Gastroesophageal sphincter (tissue), 4 donors: Measurements from ENCODE around the gene CHRNA5. TPM values are rescaled to one million over a fixed set of nuclear protein-coding genes. Genes with fewer than 3 reads are reported as not detected.

ENCODE experiments used
- ATAC-seq: fragments of 150-250 bp; one replicate; pipeline ENCODE4 v1.9.1; 2016; ENCODE audit warnings: mild to moderate bottlenecking, moderate library complexity
- H3K27ac ChIP-seq, 4 donors: fragments of 200-600 bp; sonication (generic) in 3 of 4; 1 replicate in 3 of 4; 2 replicates in 1 of 4; pipeline ENCODE4 v1.5.1; 2016 to 2019
- H3K27me3 ChIP-seq: fragments of 200-600 bp; sonication (generic); one replicate; pipeline ENCODE4 v1.5.1; 2019
- H3K36me3 ChIP-seq, 2 donors: fragments of 200-600 bp; sonication (generic); one replicate each; pipeline ENCODE4 v1.5.1; 2019; ENCODE audit warnings: control low read depth in 1 of 2
- H3K4me1 ChIP-seq, 3 donors: fragments of 200-600 bp; sonication (generic); 1 replicate in 2 of 3; 2 replicates in 1 of 3; pipeline ENCODE4 v1.5.1; 2016 to 2019; ENCODE audit warnings: control low read depth in 2 of 3
- H3K4me3 ChIP-seq, 2 donors: fragments of 200-600 bp; sonication (generic); one replicate each; pipeline ENCODE4 v1.5.1; 2019; ENCODE audit warnings: mild to moderate bottlenecking in 1 of 2, moderate library complexity in 1 of 2
- H3K9me3 ChIP-seq, 3 donors: fragments of 200-600 bp; sonication (generic); one replicate each; pipeline ENCODE4 v1.5.1; 2017 to 2019; ENCODE audit warnings: control low read depth in 2 of 3
- EP300 ChIP-seq: sonication (generic); formaldehyde crosslinking; IDR thresholded peaks from one replicate; pipeline ENCODE4 v1.6.1; 2017; ENCODE audit warnings: antibody characterized with exemption, mild to moderate bottlenecking
- POLR2A ChIP-seq, 2 donors: fragments of 450-650 bp; IDR thresholded peaks; one replicate each; pipeline ENCODE4 v1.6.1; 2017; ENCODE audit warnings: antibody characterized with exemption in 2 of 2, mild to moderate bottlenecking in 2 of 2, moderate library complexity in 1 of 2
- POLR2AphosphoS5 ChIP-seq: sonication (generic); formaldehyde crosslinking; IDR thresholded peaks from one replicate; pipeline ENCODE4 v1.6.1; 2017; ENCODE audit warnings: antibody characterized with exemption
- WGBS, 2 donors: methylation state at CpG; one replicate each; pipeline ENCODE4 v1.1.5; 2018; ENCODE audit warnings: low coverage in 1 of 2; 5-methylcytosine and 5-hydroxymethylcytosine counted together
- total RNA-seq, 4 donors: library from RNA; depleted of rRNA; stranded (reverse); fragments of >200 nt; gene quantifications; one replicate each; pipeline ENCODE4 v1.1.0, GENCODE V29; 2016
- TF ChIP-seq, protein P1 (sequence below), 4 experiments: fragments of 200-600 bp in 2 of 4; fragments of 450-650 bp in 2 of 4; sonication (generic) in 1 of 4; IDR thresholded peaks; one replicate each; pipeline ENCODE4 v1.5.1; 2017 to 2019; ENCODE audit warnings: antibody characterized with exemption in 4 of 4, mild to moderate bottlenecking in 2 of 4, moderate library complexity in 2 of 4

The CHRNA5 gene
- total RNA-seq, 4 donors from 2014 or later, result 0.93 to 4.0 (median 1.6) TPM

DNA sequence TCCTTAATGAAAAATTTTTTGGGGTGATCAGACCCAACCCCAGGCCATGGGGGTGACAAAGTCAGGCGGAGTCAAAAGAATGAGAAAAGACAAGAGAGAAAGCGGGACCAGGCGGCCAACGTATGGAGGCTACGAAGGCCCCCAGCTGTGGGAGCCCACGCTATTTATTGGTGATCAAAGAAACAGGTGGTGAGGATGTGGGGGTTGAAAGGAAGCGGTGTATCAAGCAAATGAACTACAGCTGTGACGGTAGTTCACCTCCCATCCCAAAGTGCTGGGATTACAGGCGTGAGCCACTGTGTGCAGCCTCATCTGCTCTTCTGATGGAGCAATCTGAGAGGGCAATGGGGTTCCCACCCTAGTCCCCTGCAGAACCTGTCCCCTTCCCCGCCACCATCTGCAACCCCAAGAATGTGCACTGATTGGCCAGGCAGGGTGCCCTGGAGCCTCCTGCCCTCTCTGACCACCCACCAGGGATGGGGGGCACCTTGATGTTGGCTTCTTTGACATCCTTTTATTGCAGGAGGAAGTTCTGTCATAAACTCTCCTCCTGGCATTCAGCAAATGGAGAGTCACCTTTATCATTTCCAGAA is 56.6 kb downstream of the CHRNA5 start:
- WGBS, 2 donors, result 86% methylated on average over 6 to 10 of the region's 10 CpGs
- Histone ChIP-seq H3K27me3 (peaks cover 52% of the 10 kb centered on the region), H3K27ac (no peak overlapping the region), H3K36me3 (no peaks in the 10 kb centered on the region), H3K4me1 (peaks cover 0 to 21% (median 11%) of the 10 kb centered on the region in 3 donors), H3K9me3 (no peaks in the 10 kb centered on the region), H3K4me3 (no peak overlapping the region)
- ATAC-seq, result no peak
- TF ChIP-seq, protein P1, sequence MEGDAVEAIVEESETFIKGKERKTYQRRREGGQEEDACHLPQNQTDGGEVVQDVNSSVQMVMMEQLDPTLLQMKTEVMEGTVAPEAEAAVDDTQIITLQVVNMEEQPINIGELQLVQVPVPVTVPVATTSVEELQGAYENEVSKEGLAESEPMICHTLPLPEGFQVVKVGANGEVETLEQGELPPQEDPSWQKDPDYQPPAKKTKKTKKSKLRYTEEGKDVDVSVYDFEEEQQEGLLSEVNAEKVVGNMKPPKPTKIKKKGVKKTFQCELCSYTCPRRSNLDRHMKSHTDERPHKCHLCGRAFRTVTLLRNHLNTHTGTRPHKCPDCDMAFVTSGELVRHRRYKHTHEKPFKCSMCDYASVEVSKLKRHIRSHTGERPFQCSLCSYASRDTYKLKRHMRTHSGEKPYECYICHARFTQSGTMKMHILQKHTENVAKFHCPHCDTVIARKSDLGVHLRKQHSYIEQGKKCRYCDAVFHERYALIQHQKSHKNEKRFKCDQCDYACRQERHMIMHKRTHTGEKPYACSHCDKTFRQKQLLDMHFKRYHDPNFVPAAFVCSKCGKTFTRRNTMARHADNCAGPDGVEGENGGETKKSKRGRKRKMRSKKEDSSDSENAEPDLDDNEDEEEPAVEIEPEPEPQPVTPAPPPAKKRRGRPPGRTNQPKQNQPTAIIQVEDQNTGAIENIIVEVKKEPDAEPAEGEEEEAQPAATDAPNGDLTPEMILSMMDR (IDR thresholded peaks at IDR 0.05), result no peak
- TF ChIP-seq EP300 (no peak), POLR2AphosphoS5 (no peak), POLR2A (IDR thresholded peaks at IDR 0.05) (no peak)

DNA sequence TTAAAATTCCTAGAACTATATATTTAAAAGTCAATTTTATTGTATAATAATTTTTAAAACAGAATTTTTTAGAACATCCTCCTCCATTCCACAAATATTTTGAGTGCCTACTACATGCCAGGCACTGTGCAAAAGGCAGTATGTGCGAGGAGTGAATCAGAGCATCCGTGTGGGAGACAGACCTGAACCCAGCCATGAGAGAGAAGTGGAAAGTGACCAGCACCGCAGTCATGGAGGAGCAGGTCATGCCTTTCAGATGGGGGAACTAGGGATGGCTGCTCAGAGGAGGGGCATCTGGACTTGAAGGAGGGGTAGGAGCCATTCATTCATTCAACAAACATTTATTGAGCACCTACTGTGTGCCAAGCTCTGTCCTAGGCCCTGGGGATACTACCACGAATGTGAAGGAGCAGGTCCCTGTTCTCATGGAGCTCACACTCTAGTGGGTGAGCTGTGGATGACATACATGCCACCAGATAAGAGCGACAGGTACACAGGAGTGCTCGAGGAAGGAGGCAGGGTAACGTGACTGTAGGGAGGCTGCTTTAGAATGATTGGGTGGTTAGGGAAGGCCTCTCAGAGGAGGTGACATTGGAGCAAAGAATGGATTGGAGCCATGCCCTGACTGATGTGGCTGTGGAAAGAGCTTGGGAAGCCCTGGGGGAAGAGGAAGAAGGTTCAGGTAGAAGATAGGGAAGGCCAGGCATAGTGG is 58.6 kb downstream of the CHRNA5 start:
- Histone ChIP-seq H3K4me3 (no peak overlapping the region), H3K4me1 (peaks cover 0 to 16% (median 11%) of the 10 kb centered on the region in 3 donors), H3K27me3 (peaks cover 57% of the 10 kb centered on the region), H3K36me3 (no peaks in the 10 kb centered on the region), H3K9me3 (no peaks in the 10 kb centered on the region), H3K27ac (no peak overlapping the region)
- no peak for ATAC-seq
- TF ChIP-seq, protein P1 (IDR thresholded peaks at IDR 0.05), result no peak
- TF ChIP-seq POLR2A (IDR thresholded peaks at IDR 0.05) (no peak), POLR2AphosphoS5 (no peak), EP300 (no peak)
- WGBS, 2 donors, result 80 to 93% methylated on average over 3 to 4 of the region's 7 CpGs

DNA sequence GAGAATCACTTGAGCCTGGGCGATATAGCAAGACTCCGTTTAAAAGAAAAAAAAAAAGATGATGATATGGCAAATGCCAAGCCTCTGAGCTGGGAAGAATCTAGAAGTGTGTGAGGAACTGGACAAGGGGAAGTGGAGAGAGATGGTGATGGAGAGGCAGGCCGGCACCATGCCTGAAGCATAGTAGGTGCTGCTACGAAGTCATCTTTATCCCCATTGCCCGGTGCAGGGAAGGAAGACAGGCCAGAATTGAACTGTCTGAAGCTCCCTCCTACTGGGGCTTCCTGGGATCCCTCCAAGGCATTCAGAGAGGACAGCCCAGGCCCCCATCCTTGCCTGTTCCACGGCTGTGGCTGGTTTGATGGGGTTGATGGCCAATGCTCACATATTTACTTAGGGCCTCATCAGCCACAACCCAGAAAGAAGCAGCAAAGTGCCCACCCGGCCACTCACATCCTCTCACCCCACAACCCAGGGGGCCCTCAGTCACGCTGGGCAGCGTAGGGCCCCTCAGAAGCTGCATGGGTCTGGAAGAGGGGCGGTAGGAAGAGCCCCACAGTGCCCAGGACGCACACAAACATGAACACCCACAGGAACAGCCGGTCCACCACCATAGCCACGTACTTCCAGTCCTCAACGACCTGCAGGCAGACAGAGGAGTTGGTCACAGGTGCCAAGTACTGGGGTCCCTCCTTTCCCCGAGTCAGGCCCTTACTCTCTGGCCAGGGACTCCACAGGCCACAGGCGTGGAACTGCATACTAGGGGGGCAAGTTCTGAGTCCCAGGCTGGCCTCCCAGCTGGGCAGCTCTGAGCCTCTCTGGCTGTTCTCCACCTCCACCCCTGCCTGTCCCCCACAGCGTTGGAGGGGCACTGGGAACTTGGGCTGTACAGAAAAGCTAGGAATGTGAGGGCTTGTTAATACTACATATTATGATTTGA is 59.6 kb downstream of the CHRNA5 start:
- no peak for ATAC-seq
- H3K27ac ChIP-seq, result no peak overlapping the region
- TF ChIP-seq POLR2AphosphoS5 (no peak), EP300 (no peak), POLR2A (IDR thresholded peaks at IDR 0.05) (no peak)
- TF ChIP-seq, protein P1 (IDR thresholded peaks at IDR 0.05), result no peak
- peaks cover 0 to 13% (median 11%) of the 10 kb centered on the region in 3 donors for H3K4me1 ChIP-seq
- H3K27me3 ChIP-seq, result peaks cover 49% of the 10 kb centered on the region
- H3K36me3 ChIP-seq, result no peaks in the 10 kb centered on the region
- no peak overlapping the region for H3K4me3 ChIP-seq
- no peaks in the 10 kb centered on the region for H3K9me3 ChIP-seq
- WGBS, 2 donors, result 85 to 100% methylated on average over 1 to 8 of the region's 17 CpGs

DNA sequence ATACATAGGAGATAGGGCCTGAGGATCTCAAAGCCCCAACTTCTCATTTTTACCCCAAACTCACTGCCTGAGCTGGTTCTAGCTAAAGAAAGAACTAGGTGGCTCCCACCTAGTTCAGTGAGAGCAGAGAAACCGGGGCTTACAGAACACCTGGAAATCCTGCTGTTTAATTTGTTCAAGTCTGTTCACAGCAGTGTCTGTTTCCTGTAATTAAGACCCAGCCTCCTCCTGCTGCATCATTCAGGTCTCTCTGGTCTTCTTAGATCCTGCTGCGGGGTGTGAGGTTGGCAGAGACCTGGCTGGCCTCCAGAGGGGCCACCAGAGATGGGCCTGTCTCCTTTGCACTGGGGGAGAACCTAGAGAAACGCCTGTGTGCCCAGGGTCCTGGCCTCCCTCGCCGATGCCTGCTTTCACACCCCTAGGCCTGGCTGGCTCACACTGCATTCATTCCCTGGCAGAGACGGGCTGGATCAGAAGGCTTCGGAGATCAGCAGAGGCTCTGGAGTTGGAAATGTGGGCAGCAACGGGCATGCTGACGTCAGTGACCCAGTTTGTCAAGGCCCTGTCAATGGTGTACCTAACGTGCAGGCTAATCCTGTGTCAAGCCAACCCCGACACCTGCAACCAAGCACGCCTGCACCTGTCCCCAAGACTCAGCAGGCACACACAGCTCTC is 60.4 kb downstream of the CHRNA5 start:
- H3K9me3 ChIP-seq, result no peaks in the 10 kb centered on the region
- ATAC-seq, result no peak
- no peak overlapping the region for H3K27ac ChIP-seq
- no peaks in the 10 kb centered on the region for H3K36me3 ChIP-seq
- peaks cover 0 to 5% (median 4%) of the 10 kb centered on the region in 3 donors for H3K4me1 ChIP-seq
- 59 to 85% methylated on average over 3 to 6 of the region's 12 CpGs for WGBS, 2 donors
- TF ChIP-seq POLR2AphosphoS5 (no peak), POLR2A (IDR thresholded peaks at IDR 0.05) (no peak), EP300 (no peak)
- TF ChIP-seq, protein P1 (IDR thresholded peaks at IDR 0.05), result no peak
- no peak overlapping the region for H3K4me3 ChIP-seq
- H3K27me3 ChIP-seq, result peaks cover 46% of the 10 kb centered on the region
